ENCODE results near the gene KCP.

DNA sequence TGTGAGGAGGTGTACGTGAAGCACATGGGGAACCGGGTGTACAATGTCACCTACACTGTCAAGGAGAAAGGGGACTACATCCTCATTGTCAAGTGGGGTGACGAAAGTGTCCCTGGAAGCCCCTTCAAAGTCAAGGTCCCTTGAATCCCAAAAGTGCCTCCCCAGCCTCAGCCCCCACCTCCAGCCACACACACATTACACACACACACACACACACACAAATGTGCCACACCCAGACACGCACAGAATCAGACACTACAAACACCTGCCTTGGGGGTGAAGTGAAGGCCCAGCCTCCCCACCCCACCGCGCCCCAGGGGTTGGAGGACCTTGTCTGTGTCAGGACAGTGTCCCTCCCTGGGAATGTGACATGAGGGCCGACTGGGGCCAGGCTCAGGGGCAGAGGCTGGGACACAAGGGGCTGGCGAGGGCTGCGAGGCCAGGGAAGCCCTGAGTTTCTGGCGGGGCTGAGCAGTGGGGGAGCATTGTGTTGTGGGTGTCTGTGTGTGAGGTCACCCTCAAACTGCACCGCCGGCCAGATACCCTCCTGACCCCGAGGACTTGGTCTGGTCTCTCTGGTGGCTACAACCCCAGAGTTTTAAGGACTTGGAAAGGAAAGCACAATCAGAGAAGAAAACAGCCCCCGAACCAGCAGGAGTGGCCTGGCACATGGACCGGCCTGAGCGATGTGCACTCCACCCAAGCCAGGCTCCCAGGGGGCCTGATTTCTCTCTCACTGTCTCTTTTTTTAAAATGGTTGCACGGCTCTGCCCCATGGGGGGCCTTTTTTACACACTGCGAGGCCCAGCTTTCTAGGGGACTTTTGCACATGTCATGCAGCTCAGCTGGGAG, 51.9 kb downstream of the KCP start:
- TF ChIP-seq, protein P1, sequence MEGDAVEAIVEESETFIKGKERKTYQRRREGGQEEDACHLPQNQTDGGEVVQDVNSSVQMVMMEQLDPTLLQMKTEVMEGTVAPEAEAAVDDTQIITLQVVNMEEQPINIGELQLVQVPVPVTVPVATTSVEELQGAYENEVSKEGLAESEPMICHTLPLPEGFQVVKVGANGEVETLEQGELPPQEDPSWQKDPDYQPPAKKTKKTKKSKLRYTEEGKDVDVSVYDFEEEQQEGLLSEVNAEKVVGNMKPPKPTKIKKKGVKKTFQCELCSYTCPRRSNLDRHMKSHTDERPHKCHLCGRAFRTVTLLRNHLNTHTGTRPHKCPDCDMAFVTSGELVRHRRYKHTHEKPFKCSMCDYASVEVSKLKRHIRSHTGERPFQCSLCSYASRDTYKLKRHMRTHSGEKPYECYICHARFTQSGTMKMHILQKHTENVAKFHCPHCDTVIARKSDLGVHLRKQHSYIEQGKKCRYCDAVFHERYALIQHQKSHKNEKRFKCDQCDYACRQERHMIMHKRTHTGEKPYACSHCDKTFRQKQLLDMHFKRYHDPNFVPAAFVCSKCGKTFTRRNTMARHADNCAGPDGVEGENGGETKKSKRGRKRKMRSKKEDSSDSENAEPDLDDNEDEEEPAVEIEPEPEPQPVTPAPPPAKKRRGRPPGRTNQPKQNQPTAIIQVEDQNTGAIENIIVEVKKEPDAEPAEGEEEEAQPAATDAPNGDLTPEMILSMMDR (IDR thresholded peaks at IDR 0.05) = no peak
- no peak for TF ChIP-seq POLR2A (IDR thresholded peaks at IDR 0.05)

Data from ovary (tissue), 3 donors.